SIG-M5 treated with dmso at 0.1 percent for 504 hours (cell line): Measurements from ENCODE around the gene APLP1.
"Not testable (repeated sequence)": the region's sequence is repeated elsewhere in the genome, so short reads cannot be mapped to it uniquely, and the experiment has no call there.

Experiments
- DNase-seq: peaks from one replicate; lab custom pipeline; 2025; ENCODE audit not compliant: unreplicated experiment; lab: John Stamatoyannopoulos, UW

Gene APLP1

GRCh38 chr19:35903550-35904179 is 35.3 kb downstream of the APLP1 start:
- DNase-seq = peak; percentile 94

GRCh38 chr19:35904311-35905068 is 36.1 kb downstream of the APLP1 start:
- peak; percentile 86 for DNase-seq

GRCh38 chr19:35905178-35905727 is 36.9 kb downstream of the APLP1 start:
- no peak for DNase-seq

GRCh38 chr19:35907377-35907745 is 39.0 kb downstream of the APLP1 start:
- DNase-seq = no peak

GRCh38 chr19:35908010-35908441 is 39.7 kb downstream of the APLP1 start, which contains the start of gene TYROBP:
Gene TYROBP (minus strand): TSS chr19:35908295. CDS start chr19:35908228, 67 bp downstream.
- no peak for DNase-seq

- peak; percentile 97 for DNase-seq
Measured at GRCh38 chr19:35908973-35909683, 40.8 kb downstream of the APLP1 start.

- DNase-seq = no peak
Measured at GRCh38 chr19:35909684-35910035, 41.3 kb downstream of the APLP1 start.

GRCh38 chr19:35910355-35910754 is 42.0 kb downstream of the APLP1 start:
- DNase-seq = not testable (repeated sequence)

GRCh38 chr19:35911173-35911572 is 42.8 kb downstream of the APLP1 start:
- DNase-seq = no peak

- DNase-seq = no peak
Measured at GRCh38 chr19:35911790-35912189, 43.4 kb downstream of the APLP1 start.

- DNase-seq = no peak
Measured at GRCh38 chr19:35913589-35913988, 45.2 kb downstream of the APLP1 start.

GRCh38 chr19:35915443-35915842 is 47.1 kb downstream of the APLP1 start:
- no peak for DNase-seq

GRCh38 chr19:35919306-35919705 is 50.9 kb downstream of the APLP1 start:
- no peak for DNase-seq

- DNase-seq = no peak
Measured at GRCh38 chr19:35921012-35921411, 52.6 kb downstream of the APLP1 start.

GRCh38 chr19:35925501-35925900 is 57.1 kb downstream of the APLP1 start:
- DNase-seq = no peak

- no peak for DNase-seq
Measured at GRCh38 chr19:35928507-35928906, 60.1 kb downstream of the APLP1 start.
